ENCODE measurements around the gene SLIT1.
A peak's percentile ranks its signal among the peaks of the same experiment; 100 is the strongest.

The SLIT1 gene

GRCh38 chr10:97138846-97139245, 46.9 kb downstream of the SLIT1 start:
- DNase-seq, result no peak

GRCh38 chr10:97138174-97138573, 47.6 kb downstream of the SLIT1 start:
- DNase-seq, result no peak

GRCh38 chr10:97136756-97137155, 49.0 kb downstream of the SLIT1 start:
- no peak for DNase-seq

GRCh38 chr10:97135464-97135863, 50.3 kb downstream of the SLIT1 start:
- no peak for DNase-seq

GRCh38 chr10:97134983-97135382, 50.8 kb downstream of the SLIT1 start:
- no peak for DNase-seq

- no peak for DNase-seq
Measured at GRCh38 chr10:97134110-97134509, 51.6 kb downstream of the SLIT1 start.

GRCh38 chr10:97132273-97132672, 53.5 kb downstream of the SLIT1 start:
- no peak for DNase-seq

- peak; percentile 77 for DNase-seq
Measured at GRCh38 chr10:97131666-97132065, 54.1 kb downstream of the SLIT1 start.

- DNase-seq, result peak; percentile 40
Measured at GRCh38 chr10:97131181-97131628, 54.6 kb downstream of the SLIT1 start.

- no peak for DNase-seq
Measured at GRCh38 chr10:97129666-97130065, 56.1 kb downstream of the SLIT1 start.

- no peak for DNase-seq
Measured at GRCh38 chr10:97128516-97129154, 57.1 kb downstream of the SLIT1 start.

GRCh38 chr10:97128039-97128492, 57.7 kb downstream of the SLIT1 start:
- no peak for DNase-seq

GRCh38 chr10:97127509-97127908, 58.2 kb downstream of the SLIT1 start:
- DNase-seq, result no peak

- no peak for DNase-seq
Measured at GRCh38 chr10:97124211-97124610, 61.5 kb downstream of the SLIT1 start.

- DNase-seq, result no peak
Measured at GRCh38 chr10:97123765-97124164, 62.0 kb downstream of the SLIT1 start.

GRCh38 chr10:97121041-97121440, 64.7 kb downstream of the SLIT1 start:
- DNase-seq, result no peak

- no peak for DNase-seq
Measured at GRCh38 chr10:97120370-97120769, 65.4 kb downstream of the SLIT1 start.

- DNase-seq, result no peak
Measured at GRCh38 chr10:97119058-97119745, 66.6 kb downstream of the SLIT1 start.

- DNase-seq, result no peak
Measured at GRCh38 chr10:97117372-97117771, 68.4 kb downstream of the SLIT1 start.

- DNase-seq, result no peak
Measured at GRCh38 chr10:97116462-97117162, 69.1 kb downstream of the SLIT1 start.

GRCh38 chr10:97115846-97116245, 69.9 kb downstream of the SLIT1 start:
- DNase-seq, result no peak

- no peak for DNase-seq
Measured at GRCh38 chr10:97111615-97112014, 74.1 kb downstream of the SLIT1 start.

- no peak for DNase-seq
Measured at GRCh38 chr10:97109547-97109946, 76.2 kb downstream of the SLIT1 start.

GRCh38 chr10:97107551-97107950, 78.2 kb downstream of the SLIT1 start:
- DNase-seq, result no peak
